Neural cell (in vitro differentiated cells): Measurements from ENCODE around the gene ZFP69B.
A peak's percentile ranks its signal among the peaks of the same experiment; 100 is the strongest.

Source experiments
- CTCF ChIP-seq: fragments of 450-650 bp; IDR thresholded peaks from 2 replicates; pipeline ENCODE4 v1.5.1; 2014; ENCODE audit warnings: antibody characterized with exemption, mild to moderate bottlenecking, moderate library complexity; ENCODE audit not compliant: poor library complexity, severe bottlenecking
- EZH2 ChIP-seq: fragments of 200-600, 300-800 bp; shearing (Covaris generic), sonication (generic); IDR thresholded peaks from 2 replicates; pipeline ENCODE4 v1.6.1; 2014; ENCODE audit warnings: antibody characterized with exemption, low read length, borderline replicate concordance, mild to moderate bottlenecking; ENCODE audit not compliant: insufficient read depth, poor library complexity, severe bottlenecking
- RAD21 ChIP-seq: fragments of 450-650 bp; conservative IDR thresholded peaks from 2 replicates; pipeline ENCODE4 v1.6.1; 2014; ENCODE audit warnings: antibody characterized with exemption, mild to moderate bottlenecking, moderate library complexity
- REST ChIP-seq: IDR thresholded peaks from 2 replicates; pipeline ENCODE4 v1.6.1; 2012; ENCODE audit warnings: borderline replicate concordance
- SMC3 ChIP-seq: fragments of 450-650 bp; conservative IDR thresholded peaks from 2 replicates; pipeline ENCODE4 v1.6.1; 2014; ENCODE audit warnings: antibody characterized with exemption, mild to moderate bottlenecking, moderate library complexity; ENCODE audit not compliant: poor library complexity

GRCh38 chr1:40438391-40439015 lies 11.8 kb upstream of the ZFP69B start:
- TF ChIP-seq CTCF (peak; percentile 55), EZH2 (no peak), REST (no peak), SMC3 (no peak), RAD21 (no peak)
